ENCODE results near the gene PLPP4.

DNA sequence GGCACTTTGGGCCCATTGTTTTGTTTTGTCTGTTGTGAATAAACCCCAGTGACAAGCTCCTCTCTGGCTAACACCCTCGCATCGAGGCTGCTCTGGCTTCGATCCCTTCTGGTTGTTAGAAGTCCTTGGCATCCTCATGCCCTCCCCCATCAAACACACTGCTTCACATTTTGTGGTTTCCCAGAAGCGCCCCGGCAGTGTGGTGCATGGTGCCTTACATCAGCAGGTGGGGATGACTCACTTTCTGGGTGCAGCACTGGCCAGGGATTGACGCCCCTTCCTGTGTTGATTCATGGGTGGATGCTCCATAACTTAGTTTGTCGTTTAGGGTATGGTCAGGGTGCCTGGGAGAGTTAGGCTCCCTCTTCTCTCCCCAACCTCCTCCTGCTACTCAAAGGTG lies 51.4 kb downstream of the PLPP4 start:
- TF ChIP-seq PTBP1 (IDR thresholded peaks at IDR 0.05; ENCODE audit: low read depth, low read length, poor library complexity, severe bottlenecking): no peak
- TF ChIP-seq SP1 (IDR thresholded peaks at IDR 0.05): no peak
- TF ChIP-seq SP1 (CRISPR knock-in tag; IDR thresholded peaks at IDR 0.05): no peak
- TF ChIP-seq NFATC3 (CRISPR knock-in tag; IDR thresholded peaks at IDR 0.05): no peak
- TF ChIP-seq, protein P1, sequence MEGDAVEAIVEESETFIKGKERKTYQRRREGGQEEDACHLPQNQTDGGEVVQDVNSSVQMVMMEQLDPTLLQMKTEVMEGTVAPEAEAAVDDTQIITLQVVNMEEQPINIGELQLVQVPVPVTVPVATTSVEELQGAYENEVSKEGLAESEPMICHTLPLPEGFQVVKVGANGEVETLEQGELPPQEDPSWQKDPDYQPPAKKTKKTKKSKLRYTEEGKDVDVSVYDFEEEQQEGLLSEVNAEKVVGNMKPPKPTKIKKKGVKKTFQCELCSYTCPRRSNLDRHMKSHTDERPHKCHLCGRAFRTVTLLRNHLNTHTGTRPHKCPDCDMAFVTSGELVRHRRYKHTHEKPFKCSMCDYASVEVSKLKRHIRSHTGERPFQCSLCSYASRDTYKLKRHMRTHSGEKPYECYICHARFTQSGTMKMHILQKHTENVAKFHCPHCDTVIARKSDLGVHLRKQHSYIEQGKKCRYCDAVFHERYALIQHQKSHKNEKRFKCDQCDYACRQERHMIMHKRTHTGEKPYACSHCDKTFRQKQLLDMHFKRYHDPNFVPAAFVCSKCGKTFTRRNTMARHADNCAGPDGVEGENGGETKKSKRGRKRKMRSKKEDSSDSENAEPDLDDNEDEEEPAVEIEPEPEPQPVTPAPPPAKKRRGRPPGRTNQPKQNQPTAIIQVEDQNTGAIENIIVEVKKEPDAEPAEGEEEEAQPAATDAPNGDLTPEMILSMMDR (CRISPR knock-in tag; IDR thresholded peaks at IDR 0.05): no peak
- no peak for TF ChIP-seq ATRX (CRISPR knock-in tag; IDR thresholded peaks at IDR 0.05; ENCODE audit: borderline replicate concordance)
- no peak for TF ChIP-seq TCF7L2 (IDR thresholded peaks at IDR 0.05; ENCODE audit: low read depth, low read length)
- TF ChIP-seq FOXP4 (CRISPR knock-in tag; IDR thresholded peaks at IDR 0.05): no peak
- TF ChIP-seq, protein P2, sequence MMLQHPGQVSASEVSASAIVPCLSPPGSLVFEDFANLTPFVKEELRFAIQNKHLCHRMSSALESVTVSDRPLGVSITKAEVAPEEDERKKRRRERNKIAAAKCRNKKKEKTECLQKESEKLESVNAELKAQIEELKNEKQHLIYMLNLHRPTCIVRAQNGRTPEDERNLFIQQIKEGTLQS (CRISPR knock-in tag; IDR thresholded peaks at IDR 0.05): no peak
- no peak for TF ChIP-seq ZNF274 (CRISPR knock-in tag; IDR thresholded peaks at IDR 0.05)

All from HepG2 (cell line).